Fibroblast of skin of left biceps (primary cell): Measurements from ENCODE around the gene AKIP1.

ENCODE experiments used
- DNase-seq, 2 experiments: peaks; one replicate each; pipeline ENCODE4 v3.0.0-alpha.2; 2013; ENCODE audit warnings: low read depth in 2 of 2

AKIP1 gene

GRCh38 chr11:8959546-8960166 is 48.7 kb downstream of the AKIP1 start:
- peak; percentile 33 to 46 for DNase-seq

- no peak for DNase-seq
Observed at GRCh38 chr11:8961401-8961800, 50.4 kb downstream of the AKIP1 start.

- no peak for DNase-seq
Observed at GRCh38 chr11:8962841-8963240, 51.9 kb downstream of the AKIP1 start.

- no peak for DNase-seq
Observed at GRCh38 chr11:8963569-8964323, 52.8 kb downstream of the AKIP1 start.

GRCh38 chr11:8964324-8965320 is 53.6 kb downstream of the AKIP1 start, which contains the start of gene TMEM9B:
TSS of gene TMEM9B (minus strand) at chr11:8964442. CDS start at chr11:8964313, 129 bp downstream.
- DNase-seq, result peak; percentile 31 to 33

- DNase-seq, result no peak
Observed at GRCh38 chr11:8967184-8967583, 56.2 kb downstream of the AKIP1 start.
